Measurements from ENCODE around the gene ALDH5A1.

ALDH5A1 gene

DNA sequence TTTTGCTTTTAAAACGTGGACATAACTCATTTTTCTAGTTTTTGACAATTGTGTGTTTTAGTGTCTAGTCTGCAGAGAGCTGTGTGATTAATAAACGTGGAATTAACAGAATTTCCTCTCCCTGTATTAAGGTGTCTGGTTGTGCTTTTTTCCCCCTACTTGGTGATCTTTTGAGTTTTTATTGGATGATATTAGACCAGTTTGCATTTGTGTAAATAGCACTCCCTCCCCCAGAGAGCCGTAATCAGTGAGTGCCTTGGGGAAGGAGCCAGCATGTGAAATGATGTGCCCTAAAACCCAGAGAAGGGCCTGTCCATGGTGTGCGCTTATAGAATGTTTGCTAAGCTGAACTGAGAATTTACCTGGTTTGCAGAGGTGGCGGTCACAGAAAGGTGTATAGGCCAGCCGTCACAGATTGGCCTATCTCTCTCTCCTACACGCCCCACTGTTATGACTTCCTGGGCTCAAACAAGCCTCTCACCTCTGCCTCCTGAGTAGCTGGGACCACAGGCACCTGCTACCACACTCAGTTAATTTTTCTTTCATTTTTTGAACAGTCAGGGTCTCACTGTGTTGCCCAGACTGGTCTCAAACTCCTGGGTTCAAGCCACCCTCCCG is 42.4 kb downstream of the ALDH5A1 start:
- TF ChIP-seq, protein P1, sequence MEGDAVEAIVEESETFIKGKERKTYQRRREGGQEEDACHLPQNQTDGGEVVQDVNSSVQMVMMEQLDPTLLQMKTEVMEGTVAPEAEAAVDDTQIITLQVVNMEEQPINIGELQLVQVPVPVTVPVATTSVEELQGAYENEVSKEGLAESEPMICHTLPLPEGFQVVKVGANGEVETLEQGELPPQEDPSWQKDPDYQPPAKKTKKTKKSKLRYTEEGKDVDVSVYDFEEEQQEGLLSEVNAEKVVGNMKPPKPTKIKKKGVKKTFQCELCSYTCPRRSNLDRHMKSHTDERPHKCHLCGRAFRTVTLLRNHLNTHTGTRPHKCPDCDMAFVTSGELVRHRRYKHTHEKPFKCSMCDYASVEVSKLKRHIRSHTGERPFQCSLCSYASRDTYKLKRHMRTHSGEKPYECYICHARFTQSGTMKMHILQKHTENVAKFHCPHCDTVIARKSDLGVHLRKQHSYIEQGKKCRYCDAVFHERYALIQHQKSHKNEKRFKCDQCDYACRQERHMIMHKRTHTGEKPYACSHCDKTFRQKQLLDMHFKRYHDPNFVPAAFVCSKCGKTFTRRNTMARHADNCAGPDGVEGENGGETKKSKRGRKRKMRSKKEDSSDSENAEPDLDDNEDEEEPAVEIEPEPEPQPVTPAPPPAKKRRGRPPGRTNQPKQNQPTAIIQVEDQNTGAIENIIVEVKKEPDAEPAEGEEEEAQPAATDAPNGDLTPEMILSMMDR (IDR thresholded peaks at IDR 0.05), result no peak
- no peak overlapping the region for H3K27ac ChIP-seq
- DNase-seq (ENCODE audit: low spot score), result no peak
- H3K4me3 ChIP-seq, result no peak overlapping the region

DNA sequence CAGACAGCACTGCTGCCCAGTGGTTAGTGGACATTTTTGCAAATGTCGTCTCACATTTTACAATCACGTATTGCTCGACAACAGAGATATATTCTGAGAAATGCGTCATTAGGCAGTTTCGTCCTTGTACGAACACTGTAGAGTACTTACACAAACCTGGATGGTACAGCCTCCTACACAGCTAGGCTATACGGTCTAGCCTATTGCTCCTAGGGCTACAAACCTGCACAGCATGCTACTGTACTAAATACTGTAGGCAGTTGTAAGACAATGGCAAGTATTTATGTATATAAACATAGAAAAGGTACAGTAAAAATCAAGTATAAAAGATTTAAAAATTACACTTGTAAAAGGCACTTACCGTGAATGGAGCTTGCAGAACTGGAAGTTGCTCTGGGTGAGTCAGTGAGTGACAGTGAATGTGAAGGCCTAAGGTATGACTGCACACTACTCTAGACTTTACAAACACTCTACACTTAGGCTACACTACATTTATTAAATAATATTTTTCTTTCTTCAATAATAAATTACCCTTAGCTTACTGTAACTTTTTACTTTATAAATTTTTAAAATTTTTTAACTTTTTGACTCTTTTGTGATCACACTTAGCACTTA is 43.1 kb downstream of the ALDH5A1 start:
- no peak for DNase-seq (ENCODE audit: low spot score)
- no peak overlapping the region for H3K27ac ChIP-seq
- TF ChIP-seq, protein P1 (IDR thresholded peaks at IDR 0.05), result no peak
- H3K4me3 ChIP-seq, result no peak overlapping the region

DNA sequence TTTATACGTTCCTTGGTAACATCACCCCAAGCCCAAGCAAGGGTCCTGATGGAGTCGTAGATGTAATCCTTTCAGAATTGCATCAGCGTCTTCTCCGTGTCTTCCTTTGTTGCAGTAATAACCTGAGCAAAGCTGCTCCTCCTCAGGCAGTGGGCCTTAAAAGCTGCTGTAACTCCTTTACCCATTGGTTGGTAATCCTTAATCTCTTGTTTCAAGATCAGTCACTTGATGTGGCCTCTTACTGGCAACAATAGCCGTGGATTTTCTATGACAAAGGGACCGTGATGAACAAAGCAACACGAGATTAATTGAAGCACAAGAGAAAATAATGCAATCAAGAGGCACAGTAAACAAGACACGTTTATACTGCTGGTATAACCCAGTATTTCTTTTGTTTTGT is 44.6 kb downstream of the ALDH5A1 start:
- Histone ChIP-seq H3K4me3 (no peak overlapping the region), H3K27ac (no peak overlapping the region)
- DNase-seq (ENCODE audit: low spot score), result no peak
- TF ChIP-seq, protein P1 (IDR thresholded peaks at IDR 0.05), result no peak

DNA sequence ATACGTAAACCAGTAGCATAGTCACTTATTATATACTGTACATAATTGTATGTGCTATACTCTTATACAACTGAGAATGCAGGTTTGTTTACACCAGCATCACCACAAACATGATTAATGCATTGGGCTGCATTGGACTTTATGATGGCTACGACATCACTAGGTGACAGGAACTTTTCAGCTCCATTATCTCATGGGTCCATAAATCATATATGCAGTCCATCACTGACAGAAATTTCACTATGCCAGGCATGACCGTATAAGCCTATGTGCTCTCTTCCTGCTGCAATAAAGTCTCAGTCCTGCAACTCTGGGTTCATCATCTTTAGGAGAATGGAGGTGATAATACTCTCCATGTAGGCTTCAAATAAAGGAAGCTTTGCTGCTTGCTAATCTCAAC is 45.4 kb downstream of the ALDH5A1 start:
- H3K4me3 ChIP-seq, result no peak overlapping the region
- TF ChIP-seq, protein P1 (IDR thresholded peaks at IDR 0.05), result no peak
- H3K27ac ChIP-seq, result no peak overlapping the region
- no peak for DNase-seq (ENCODE audit: low spot score)

DNA sequence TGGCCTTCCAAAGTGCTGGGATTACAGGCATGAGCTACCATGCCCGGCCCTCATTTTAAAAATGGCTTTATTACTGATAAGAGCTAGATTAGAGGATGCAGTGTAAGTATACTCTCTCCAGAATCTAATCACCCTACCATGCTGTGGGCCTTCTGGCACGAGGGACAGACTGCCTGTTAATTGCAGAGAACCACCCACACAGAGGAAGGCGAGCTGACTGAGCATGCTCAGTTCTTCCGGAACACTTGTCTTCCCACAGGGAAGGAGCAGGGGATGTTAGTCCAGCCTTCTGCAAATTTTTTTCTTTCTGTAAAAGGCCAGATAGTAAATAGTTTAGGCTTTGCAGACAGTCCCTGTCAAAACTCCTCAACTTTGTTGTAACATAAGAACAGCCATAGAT is 48.9 kb downstream of the ALDH5A1 start:
- Histone ChIP-seq H3K27ac (no peak overlapping the region), H3K4me3 (no peak overlapping the region)
- TF ChIP-seq, protein P1 (IDR thresholded peaks at IDR 0.05), result no peak
- DNase-seq (ENCODE audit: low spot score), result no peak

DNA sequence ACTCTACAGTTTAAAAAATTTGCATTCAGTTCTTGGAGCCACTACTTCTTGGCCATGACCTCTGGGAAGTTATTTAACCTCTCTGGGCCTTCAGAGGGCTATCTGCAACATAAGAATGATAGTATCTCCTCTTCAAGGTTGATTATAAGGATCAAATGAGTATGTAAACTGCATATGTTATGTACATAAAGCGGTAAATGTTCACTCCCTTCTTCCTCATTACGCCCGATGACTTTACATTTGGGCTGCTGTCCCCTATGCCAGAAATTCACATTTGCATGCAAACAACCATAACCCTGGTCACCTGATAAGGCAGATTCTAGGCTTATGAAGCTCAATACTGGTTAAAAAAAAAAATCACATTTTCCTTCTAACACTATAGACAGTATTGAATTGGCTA is 50.4 kb downstream of the ALDH5A1 start:
- Histone ChIP-seq H3K4me3 (no peak overlapping the region), H3K27ac (no peak overlapping the region)
- TF ChIP-seq, protein P1 (IDR thresholded peaks at IDR 0.05), result no peak
- DNase-seq (ENCODE audit: low spot score), result no peak

DNA sequence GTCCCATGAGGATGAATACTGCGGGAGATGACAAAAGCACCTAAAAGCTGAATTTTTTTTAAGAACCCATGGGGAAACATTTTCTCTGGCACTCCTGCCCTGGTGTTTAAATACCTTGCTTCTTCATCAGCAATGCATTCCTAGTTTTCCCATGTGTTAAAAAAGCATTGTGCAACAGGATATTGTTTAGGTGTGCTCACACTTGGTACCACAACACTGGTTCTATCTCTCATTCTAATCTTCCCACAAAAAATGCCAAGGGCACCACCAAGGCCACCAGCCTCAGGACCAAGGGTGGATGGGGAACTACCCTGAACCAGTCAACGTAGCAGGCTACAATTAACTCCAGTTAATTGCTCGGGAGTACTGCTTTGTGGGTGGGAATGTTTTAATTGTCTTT is 50.9 kb downstream of the ALDH5A1 start:
- Histone ChIP-seq H3K27ac (no peak overlapping the region), H3K4me3 (no peak overlapping the region)
- DNase-seq (ENCODE audit: low spot score), result no peak
- TF ChIP-seq, protein P1 (IDR thresholded peaks at IDR 0.05), result no peak
